Measurements from ENCODE around the gene GRIA3.

- TF ChIP-seq SP1 (IDR thresholded peaks at IDR 0.05; ENCODE audit: low read depth) (no peak), EZH2phosphoT487 (IDR thresholded peaks at IDR 0.05; ENCODE audit: borderline replicate concordance) (no peak), CBX3 (IDR thresholded peaks at IDR 0.05; ENCODE audit: low read depth) (no peak), SIN3A (IDR thresholded peaks at IDR 0.05; ENCODE audit: low read depth) (no peak)
Observed at GRCh38 chrX:123348468-123348867, 164.4 kb downstream of the GRIA3 start.
